Skin epidermis (tissue), 12 donors: ENCODE results near the gene PRELID1.
"Not testable (repeated sequence)": the region's sequence is repeated elsewhere in the genome, so short reads cannot be mapped to it uniquely, and the experiment has no call there.

Source experiments
- H3K27ac ChIP-seq, 21 experiments: fragments of 200-600 bp; sonication (generic) in 11 of 21; one replicate each; pipeline ENCODE4 v1.5.0; 2020; ENCODE audit warnings: mild to moderate bottlenecking in 3 of 21, inconsistent platforms in 2 of 21, moderate library complexity in 2 of 21
- H3K4me3 ChIP-seq, 7 experiments: fragments of 200-600 bp; sonication (generic) in 2 of 7; one replicate each; pipeline ENCODE4 v1.5.0; 2020; ENCODE audit warnings: inconsistent platforms in 2 of 7, mild to moderate bottlenecking in 2 of 7, moderate library complexity in 1 of 7

The PRELID1 gene

DNA sequence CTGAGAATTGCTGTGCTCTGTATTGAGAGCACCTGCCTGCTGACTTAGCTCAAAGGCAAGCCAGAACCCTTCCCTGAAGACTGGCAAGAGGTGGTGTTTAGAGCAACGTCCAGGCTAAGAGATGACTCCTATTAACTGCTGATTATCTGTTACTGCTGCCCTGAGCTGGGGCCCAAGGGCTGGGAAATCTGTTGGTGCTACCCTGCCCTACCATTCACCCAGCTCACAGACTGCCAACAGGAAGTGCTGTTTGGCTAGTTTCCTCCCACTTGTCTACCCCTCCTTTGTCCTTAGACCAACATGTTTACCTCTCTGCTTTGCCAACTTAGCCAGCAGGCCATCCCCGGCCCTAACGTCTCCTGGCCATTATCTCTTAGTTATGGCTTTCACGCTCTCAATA is 7.0 kb upstream of the PRELID1 start:
- Histone ChIP-seq H3K4me3 (no peak overlapping the region), H3K27ac (peak overlapping the region in 10 of 21 experiments; percentile 6 to 67 (median 29))

DNA sequence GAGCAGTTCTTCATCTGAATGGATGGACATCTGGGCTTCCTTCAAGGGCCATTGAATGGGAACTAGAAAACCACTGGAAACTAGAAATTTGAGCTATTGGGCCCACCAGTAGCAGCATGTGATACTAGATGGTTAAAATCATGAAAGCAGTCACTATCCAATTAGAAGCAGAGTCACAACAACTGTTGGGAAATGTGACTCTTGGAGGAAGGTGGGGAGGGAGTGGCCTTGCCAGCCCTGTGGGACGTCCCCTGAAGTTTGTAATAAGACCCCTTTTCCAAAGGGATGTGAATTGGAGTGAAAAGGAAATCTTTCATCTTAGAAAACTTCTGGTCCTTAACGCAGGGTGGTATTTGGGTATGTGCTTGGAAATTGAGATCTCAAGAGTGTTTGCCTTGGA is 5.7 kb upstream of the PRELID1 start:
- no peak overlapping the region for H3K4me3 ChIP-seq
- peak overlapping the region in 1 of 21 experiments; percentile 95 for H3K27ac ChIP-seq

- peak overlapping the region in 20 of 21 experiments; percentile 38 to 98 (median 92) for H3K27ac ChIP-seq
- H3K4me3 ChIP-seq = no peak overlapping the region
Measured at GRCh38 chr5:177299697-177300096, 3.9 kb upstream of the PRELID1 start.

DNA sequence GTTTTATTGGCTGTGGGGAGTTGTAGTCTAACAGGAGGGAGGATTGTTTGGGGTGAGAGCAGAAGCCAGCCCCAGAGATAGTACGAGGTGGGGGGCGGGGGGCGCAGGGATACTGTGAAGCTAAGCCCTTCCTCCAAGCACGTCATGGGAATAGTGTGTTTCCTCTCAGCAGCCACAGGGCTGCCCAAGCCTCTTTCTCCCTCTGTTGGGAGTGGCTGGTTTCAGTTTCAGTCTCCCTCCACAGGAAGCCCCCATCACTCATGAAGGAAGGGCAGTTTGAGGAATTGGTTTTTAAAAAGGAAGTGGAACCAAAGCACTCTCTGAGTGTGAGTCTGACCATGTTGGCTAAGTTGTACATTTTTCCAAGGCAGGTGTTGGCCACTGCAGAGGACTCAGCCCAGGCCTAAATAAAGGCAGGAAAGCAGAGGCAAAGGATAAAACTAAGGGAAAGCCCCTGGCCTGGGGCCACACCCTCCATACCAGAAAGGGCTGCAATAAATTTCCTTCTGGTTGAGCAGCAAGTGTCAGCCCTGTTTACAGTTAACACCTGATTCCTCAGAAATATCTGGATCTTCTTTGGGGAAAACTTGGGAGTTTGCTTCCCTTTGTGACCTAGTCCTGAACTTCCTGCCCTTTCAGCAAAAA is 3.2 kb upstream of the PRELID1 start:
- Histone ChIP-seq H3K4me3 (peak overlapping the region in 1 of 7 experiments; percentile 2), H3K27ac (peak overlapping the region in 20 of 21 experiments; percentile 54 to 98 (median 92))

- Histone ChIP-seq H3K4me3 (peak overlapping the region in 1 of 7 experiments; percentile 90), H3K27ac (peak overlapping the region in 20 of 21 experiments; percentile 54 to 98 (median 92))
Measured at GRCh38 chr5:177300951-177301350, 2.6 kb upstream of the PRELID1 start.

DNA sequence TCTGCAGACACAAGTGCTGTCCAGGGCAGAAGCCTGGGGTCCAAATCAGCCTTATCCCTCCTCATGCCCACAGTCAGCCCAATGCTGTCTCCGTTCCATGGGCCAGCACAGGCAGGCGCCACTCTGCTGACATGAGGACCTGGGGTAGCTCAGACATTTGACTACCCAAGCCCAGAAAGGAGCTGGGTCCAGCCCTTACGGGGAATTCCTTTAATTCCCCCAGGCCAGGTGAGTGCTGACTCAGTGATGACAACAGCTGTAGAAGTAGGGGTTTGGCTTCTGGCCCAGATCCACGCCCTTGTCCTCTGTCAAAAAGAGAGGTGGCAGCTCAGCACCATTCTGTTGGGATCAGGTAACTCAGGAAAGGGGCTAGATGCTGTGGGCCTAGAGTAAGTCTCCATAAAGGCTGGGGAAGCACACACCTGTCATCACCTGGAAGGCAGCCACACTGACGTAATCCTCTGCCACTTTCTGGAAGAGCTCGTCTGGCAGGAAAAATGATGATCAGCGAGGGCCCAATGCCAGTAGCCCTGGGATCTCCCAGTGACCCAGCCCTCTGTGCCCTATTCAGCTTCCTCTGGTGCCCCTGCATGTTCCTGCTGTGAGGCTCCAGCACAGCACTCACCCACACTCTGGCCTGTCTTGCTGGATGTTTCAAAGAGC is 2.0 kb upstream of the PRELID1 start:
- Histone ChIP-seq H3K4me3 (peak overlapping the region in 4 of 7 experiments; percentile 60 to 90 (median 78)), H3K27ac (peak overlapping the region in 20 of 21 experiments; percentile 75 to 98 (median 93))

GRCh38 chr5:177302354-177303110 is 1.1 kb upstream of the PRELID1 start:
- H3K4me3 ChIP-seq = peak overlapping the region; percentile 51 to 90 (median 77)
- peak overlapping the region; percentile 75 to 98 (median 93) for H3K27ac ChIP-seq

DNA sequence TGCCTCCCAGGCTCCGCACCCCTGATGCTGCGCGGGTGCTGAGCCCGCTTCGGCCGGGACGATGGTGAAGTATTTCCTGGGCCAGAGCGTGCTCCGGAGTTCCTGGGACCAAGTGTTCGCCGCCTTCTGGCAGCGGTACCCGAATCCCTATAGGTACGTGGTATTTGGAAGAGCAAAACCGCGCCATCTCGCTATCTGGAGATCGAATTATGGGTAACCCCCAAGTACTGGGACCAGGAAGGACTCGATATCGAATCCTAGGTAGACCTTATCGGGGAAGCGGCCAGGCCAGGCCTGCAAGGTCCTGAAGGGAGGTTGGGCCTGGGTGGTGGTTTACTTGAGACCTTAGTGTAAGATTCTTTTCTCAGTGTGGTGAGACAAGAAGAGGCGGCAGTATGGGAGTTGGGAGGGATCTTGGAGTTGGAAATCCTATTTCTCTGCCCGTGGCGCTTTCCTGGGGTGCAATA is 359 bp downstream of the PRELID1 start:
- H3K27ac ChIP-seq = peak overlapping the region; percentile 75 to 98 (median 93)
- peak overlapping the region; percentile 51 to 90 (median 77) for H3K4me3 ChIP-seq

- H3K4me3 ChIP-seq = peak overlapping the region; percentile 51 to 90 (median 77)
- H3K27ac ChIP-seq = peak overlapping the region; percentile 75 to 98 (median 93)
Measured at GRCh38 chr5:177304392-177305119, 957 bp downstream of the PRELID1 start.

DNA sequence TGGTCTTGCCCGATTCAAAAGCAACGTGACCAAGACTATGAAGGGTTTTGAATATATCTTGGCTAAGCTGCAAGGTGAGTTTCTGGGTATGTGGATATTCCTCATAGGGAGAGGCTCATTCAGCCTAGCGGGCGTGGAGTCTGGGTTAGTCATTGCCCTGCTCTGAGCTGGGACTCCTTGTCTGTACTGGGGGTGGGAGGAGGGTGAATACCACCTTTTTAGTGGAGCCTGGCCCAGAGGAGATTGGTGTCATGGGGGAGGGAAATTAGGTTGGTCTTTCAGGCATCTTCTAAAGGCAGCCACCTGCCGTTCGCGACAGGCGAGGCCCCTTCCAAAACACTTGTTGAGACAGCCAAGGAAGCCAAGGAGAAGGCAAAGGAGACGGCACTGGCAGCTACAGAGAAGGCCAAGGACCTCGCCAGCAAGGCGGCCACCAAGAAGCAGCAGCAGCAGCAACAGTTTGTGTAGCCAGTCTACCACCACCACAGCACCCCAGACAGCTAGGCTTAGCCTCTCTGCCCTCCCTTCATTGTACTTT is 2.6 kb downstream of the PRELID1 start:
- not testable (repeated sequence) for H3K4me3 ChIP-seq
- peak overlapping the region in 12 of 21 experiments; percentile 10 to 97 (median 74) for H3K27ac ChIP-seq

GRCh38 chr5:177306674-177307543 is 3.3 kb downstream of the PRELID1 start:
- Histone ChIP-seq H3K4me3 (peak overlapping the region in 2 of 7 experiments; percentile 1 to 8), H3K27ac (peak overlapping the region in 17 of 21 experiments; percentile 10 to 96 (median 65))

- peak overlapping the region in 2 of 7 experiments; percentile 1 to 8 for H3K4me3 ChIP-seq
- H3K27ac ChIP-seq = peak overlapping the region in 16 of 21 experiments; percentile 18 to 96 (median 68)
Measured at GRCh38 chr5:177307544-177308363, 4.2 kb downstream of the PRELID1 start.

- peak overlapping the region in 7 of 21 experiments; percentile 19 to 96 (median 39) for H3K27ac ChIP-seq
- H3K4me3 ChIP-seq = no peak overlapping the region
Measured at GRCh38 chr5:177308740-177309139, 5.1 kb downstream of the PRELID1 start.

- peak overlapping the region in 9 of 21 experiments; percentile 16 to 96 (median 39) for H3K27ac ChIP-seq
- H3K4me3 ChIP-seq = peak overlapping the region in 1 of 7 experiments; percentile 53
Measured at GRCh38 chr5:177309351-177310191, 6.0 kb downstream of the PRELID1 start.

DNA sequence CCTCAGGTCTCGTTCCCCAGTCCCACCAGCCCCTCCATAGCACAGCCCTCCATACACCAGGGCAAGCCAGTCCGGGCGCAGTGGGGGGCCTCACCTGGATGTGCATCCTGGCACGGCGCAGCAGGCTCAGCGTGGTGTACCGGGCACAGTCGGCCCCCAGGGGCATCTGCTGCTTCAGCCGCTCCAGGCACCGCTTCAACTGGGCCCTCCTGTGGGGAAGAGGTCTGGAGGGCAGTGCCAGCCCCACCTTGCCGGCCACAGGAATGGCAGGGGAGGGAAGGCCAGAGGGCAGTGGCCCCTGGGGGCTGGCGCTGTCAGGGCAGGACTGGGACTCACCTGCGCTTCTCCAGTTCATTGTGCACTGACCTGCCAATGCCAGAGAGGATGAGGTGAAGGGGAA is 6.7 kb downstream of the PRELID1 start:
- Histone ChIP-seq H3K4me3 (peak overlapping the region in 2 of 7 experiments; percentile 50 to 53), H3K27ac (peak overlapping the region in 5 of 21 experiments; percentile 4 to 96 (median 25))

DNA sequence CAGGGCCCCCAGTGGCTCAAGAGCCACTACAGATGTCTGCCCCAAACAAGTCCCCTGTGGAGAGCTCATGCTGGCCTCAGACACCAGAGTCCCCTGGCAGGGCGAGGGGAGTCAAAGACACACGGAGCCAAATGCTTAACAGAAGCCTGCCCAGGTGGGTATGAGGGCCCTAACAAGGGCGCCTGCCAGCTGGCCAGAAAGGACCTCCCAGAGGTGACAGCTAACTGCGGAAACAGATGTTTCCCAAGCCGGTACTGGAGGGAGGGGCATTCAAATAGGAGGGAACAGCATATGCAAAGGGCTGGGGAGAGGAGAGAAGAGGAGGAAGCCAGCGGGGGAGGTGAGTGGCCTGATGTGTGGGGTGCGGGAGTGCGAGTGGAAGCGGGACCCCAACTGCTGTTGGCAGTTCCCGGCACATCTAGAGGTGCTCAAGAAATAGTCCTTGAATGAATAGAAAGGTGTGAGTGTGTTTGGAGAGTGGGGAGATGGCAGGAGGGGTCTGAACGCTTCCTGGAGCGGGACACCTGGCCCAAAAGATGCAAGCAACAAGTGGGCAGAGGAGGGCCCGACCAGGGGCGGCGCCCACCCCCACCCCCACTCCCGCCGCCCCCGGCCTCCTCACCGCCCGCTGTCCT is 7.3 kb downstream of the PRELID1 start:
- H3K4me3 ChIP-seq = peak overlapping the region; percentile 36 to 64 (median 50)
- H3K27ac ChIP-seq = peak overlapping the region in 9 of 21 experiments; percentile 7 to 96 (median 39)
